Activated T-cell treated with anti-CD3 and anti-CD28 coated beads for 4 hours (primary cell): ENCODE results near the gene ATP5F1E.
A peak's percentile ranks its signal among the peaks of the same experiment; 100 is the strongest.
"Not testable (repeated sequence)": the region's sequence is repeated elsewhere in the genome, so short reads cannot be mapped to it uniquely, and the experiment has no call there.

Experiments
- DNase-seq: peaks from one replicate; pipeline ENCODE4 v3.0.0-alpha.2; 2020

Gene ATP5F1E

DNA sequence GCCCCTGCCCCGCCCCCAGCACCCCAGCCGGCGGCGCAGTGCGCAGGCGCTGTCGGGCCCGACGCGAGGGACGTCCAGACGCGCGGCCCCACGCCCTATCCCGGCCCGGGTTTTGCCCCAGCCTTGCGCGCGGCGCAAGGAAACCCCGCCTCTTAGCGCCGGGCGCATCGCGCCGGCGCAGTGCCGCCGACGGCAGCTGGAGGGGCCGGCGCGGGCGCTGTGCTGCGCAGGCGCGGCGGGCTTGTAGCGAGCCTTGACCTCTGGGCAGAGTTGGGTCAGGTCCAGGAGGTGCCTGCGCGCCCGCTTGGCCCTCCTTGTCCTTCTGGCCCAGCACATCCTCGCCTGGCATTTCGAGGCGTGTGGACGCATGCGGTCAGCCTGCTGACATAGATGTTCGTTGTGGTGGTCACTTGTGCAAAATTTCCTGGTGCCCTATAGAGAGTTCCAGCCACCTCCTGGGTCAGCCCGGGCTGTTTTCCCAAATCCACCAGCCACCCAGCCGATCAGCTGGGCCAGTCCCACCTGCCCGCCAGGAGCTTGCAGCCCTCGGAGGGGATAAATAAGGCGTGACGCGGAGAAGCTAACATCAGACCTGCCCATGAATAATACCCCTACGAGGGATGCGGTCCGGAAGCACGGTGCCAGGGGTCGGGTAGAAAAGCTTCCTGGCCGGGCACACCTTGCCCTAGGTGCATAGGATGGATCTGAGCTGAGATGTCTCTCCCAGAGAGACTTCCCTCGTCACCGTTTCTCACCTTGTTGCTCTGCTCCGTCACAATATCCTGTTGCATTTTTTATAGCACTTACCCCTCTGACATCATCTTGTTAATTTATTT lies 10.9 kb upstream of the ATP5F1E start:
- peak; percentile 90 for DNase-seq

DNA sequence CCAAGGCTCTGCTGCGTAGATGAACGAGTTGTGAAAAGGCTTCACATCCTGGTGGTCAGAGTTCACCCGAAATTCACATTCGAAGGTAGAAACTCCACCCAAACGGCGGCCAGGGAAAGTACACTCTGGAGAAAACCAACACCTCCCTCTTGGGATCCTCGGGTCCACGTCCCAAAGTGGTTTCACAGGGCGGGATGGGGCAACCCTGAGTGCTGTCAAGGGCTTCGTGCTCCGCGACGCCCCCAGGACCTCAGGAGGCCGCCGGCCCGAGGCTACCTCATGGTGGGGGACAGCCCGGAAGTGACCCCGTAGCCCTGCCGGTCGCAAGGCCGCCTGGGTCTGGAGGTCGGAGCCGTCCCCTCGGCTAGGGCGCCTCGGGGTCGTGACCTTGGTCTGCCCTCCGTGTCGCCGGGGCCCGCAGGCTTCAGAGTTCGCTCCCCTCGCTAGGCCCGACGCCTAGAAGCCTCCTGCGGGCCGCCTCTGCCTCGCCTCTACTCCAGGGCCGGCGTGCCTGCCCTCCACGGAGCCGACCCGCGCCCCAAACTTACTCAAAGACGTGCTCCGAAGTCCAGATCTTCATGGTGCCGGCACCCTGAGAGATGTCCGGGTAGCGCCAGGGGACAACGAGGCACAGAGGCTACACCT lies 10.1 kb upstream of the ATP5F1E start, which contains the start of gene PRELID3B:
TSS of gene PRELID3B (minus strand) at position 636 of the 645 bp plus-strand sequence. CDS start at position 580, 56 bp downstream.
- no peak for DNase-seq

DNA sequence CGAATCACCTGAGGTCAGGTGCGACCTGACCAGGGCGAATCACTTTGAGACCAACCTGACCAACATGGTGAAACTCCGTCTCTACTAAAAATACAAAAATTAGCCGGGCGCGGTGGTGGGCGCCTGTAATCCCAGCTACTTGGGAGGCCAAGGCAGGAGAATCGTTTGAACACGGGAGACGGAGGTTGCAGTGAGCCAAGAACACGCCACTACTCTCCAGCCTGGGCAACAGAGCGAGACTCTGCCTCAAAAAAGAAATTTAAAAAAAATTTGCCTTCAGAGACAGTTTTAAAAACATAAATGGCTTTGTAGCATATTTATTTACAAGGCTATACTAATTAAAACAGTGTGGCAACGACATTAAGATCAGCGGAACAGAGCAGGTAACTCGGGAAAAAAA lies 9.4 kb upstream of the ATP5F1E start:
- not testable (repeated sequence) for DNase-seq

DNA sequence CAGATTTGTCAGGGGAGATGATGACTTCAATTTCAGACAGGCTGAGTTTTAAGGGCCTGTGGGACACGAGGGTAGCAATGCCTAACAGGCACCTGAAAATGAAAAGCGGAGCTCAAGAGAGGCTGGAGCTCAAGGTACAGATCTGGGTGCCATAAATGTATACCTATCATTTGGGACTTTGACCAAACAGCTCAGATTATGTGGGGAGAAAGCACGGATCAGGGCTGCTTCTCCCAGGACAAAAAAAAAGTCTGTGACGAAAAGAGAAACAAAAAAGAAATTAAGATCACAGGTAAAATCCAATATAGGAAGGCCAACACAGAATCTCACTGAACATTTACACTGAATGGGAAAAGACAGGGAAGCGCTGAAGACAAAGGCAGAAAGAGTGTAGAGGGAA lies 8.5 kb upstream of the ATP5F1E start:
- DNase-seq: no peak

DNA sequence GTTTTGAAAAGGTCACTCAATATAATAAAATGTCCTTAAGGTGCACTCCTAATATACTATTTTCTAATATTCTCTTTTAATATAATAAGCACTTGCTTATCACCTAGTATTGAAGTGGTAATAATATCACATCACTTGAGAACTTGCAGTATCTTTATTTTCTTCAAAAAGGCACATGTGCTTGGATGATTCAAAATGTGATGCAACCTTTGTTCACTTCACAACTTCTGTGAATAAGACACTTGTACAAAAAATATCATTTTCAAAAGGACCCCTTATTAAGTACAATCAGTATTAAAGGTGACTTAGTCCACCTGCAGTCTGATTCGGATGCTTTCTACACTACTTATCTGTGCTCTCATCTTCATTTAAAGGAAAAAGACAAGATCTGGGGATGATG lies 7.1 kb upstream of the ATP5F1E start:
- no peak for DNase-seq

DNA sequence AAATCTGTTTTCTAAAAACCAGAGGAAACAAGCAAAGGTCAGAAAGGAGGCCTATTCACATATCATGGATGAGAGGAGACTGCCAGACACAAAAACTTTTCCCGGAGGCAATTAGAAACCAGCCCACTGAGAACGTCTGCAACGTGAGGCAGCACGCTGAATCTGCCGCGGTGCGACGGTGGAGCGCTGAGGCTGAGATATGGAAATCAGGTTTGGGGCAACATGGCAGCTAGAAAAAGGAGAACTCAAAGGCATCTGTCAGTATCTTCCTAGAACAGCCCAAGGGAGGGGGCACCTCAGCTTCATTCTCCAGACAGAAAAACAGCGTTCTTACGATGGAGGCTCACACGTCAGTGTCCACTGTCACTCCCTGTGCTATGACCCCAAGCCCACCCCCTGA lies 5.3 kb upstream of the ATP5F1E start:
- DNase-seq: no peak

GRCh38 chr20:59035381-59035780 lies 3.2 kb upstream of the ATP5F1E start:
- no peak for DNase-seq

GRCh38 chr20:59033616-59034165 lies 1.6 kb upstream of the ATP5F1E start:
- DNase-seq: no peak

DNA sequence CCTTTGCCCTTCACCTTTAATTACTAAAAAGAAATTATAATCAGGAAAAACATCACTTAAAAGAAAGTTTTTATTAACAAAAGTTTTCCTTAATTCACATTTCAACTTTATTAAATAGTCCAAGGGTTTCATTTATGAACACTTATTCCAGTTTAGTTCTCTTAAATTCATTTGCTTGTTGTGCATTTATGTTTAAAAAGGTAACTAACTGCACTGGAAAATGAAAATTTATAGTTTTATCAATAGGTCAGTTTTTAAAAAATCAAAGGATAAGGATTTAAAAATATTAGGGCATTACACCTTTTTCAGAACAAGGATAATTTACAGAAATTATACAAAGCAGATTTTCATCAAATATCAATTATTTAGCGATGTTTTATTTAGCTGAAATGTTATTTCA lies 958 bp upstream of the ATP5F1E start:
- DNase-seq: no peak

DNA sequence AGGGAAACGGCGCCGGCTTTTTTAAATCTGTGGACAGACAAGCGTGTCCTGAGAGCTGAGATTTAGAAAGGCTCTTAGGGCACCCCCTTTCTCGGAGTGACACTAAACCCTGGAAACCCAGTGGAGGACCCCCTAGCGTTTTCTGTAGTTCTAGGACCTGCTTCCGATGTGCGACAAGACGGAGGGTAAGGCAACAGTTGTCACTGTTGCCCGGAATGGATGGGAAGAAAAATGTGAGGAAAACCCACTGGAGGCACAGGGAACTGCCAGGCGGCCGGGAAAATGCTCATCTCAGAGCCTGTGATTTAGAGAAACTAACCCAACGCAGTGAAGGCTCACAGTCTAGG lies 551 bp upstream of the ATP5F1E start:
- no peak for DNase-seq

GRCh38 chr20:59031564-59032022 lies 542 bp downstream of the ATP5F1E start:
- DNase-seq: no peak

GRCh38 chr20:59030911-59031563 lies 1.1 kb downstream of the ATP5F1E start:
- DNase-seq: no peak

GRCh38 chr20:59028812-59029211 lies 3.3 kb downstream of the ATP5F1E start:
- no peak for DNase-seq

DNA sequence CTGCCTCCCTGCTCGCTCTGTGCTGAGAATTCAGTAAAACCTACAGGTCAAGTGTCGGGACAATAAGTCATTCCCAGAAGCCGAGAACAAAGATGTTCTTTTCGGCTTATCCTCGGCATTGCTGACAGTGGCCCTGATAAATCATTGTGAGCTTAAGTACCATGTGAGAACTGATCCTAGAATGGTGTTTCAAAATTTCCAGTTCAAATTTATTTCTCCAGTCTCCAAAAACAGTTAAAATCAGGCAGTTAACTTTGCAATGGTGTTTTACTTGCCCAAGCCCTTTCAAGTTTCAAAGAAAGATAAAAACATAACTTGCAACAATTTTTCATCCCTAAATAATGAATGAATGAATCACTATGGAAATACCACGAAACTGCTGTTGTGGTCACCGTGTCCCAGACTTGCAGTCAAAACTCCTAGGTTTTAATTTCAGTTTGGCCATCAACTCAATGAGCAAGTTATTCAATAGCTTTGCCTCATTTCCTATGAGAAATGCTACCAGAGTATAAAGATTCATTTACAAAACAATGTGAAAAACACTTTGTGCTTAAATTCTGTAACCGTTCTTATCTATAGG lies 4.3 kb downstream of the ATP5F1E start:
- DNase-seq: no peak

GRCh38 chr20:59026904-59027740 lies 5.0 kb downstream of the ATP5F1E start:
- no peak for DNase-seq

GRCh38 chr20:59025511-59025910 lies 6.6 kb downstream of the ATP5F1E start:
- no peak for DNase-seq

- DNase-seq: no peak
Measured at GRCh38 chr20:59025086-59025485, 7.0 kb downstream of the ATP5F1E start.

- DNase-seq: no peak
Measured at GRCh38 chr20:59024111-59024530, 8.0 kb downstream of the ATP5F1E start.

- DNase-seq: no peak
Measured at GRCh38 chr20:59023616-59024015, 8.5 kb downstream of the ATP5F1E start.

DNA sequence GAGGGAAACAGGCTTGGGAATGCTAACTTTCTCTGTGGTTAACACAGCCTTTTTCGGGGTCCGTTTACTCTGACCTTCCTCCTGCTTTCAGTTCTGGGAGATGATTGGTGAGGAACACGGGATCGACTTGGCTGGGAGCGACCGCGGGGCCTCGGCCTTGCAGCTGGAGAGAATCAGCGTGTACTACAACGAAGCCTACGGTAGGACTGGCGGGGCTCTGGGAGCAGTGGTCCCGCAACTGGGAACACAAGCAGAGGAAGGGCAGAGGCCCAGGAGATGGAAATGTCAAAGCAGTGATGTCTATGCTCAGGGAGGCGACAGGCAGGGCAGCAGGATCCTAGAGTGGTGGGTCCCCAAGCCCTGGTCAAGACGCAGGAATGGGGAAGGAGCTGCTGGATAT lies 9.4 kb downstream of the ATP5F1E start:
- DNase-seq: no peak

DNA sequence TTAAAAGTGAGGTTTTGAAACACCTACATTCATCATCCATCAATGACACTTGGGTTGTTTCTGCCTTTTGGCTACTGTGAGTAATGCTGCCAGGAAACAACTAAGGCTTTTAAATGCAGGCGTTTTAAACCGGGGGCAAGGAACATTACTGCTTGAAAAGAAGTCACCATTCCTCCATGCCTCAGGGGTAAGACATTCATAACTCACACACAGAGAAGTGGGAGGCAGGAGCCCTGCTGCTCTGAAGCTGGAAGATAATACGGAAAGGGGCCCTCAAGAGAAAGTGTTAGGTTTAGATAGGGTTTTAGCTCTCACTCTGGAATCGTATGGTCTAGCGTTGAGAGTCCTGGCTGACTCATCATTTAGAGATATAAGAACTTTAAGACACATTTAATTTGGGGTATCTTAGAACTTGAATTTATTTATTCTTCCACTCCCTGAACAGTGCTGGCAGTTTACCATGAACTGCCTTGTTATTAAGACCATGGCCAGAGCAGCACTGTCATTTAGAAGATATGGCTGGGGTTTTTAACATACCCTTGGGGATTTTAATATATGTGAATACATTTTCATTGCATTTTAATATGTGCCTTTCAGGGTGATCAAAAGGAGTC lies 11.1 kb downstream of the ATP5F1E start:
- DNase-seq: no peak

DNA sequence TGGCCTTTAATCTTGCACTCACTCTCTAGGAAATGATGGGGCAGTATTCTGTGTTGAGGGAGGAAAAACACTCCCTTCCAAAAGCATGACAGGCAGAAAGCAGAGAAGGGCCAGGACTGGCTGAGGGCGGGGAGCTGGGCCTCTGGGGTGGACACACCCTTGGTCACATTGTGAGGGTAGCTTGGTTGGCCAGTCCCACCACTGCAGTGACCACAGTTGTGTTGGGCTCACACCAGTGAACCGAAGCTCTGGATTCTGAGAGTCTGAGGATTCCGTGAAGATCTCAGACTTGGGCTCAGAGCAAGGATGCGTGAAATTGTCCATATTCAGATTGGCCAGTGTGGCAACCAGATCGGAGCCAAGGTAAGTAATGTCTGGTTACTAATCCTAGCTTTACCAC lies 12.9 kb downstream of the ATP5F1E start, which contains the start of gene TUBB1:
TSS of gene TUBB1 (plus strand) at position 213 of the 400 bp plus-strand sequence. CDS start at position 307, 94 bp downstream.
- DNase-seq: no peak
